ENCODE data around the gene EBF3. TPM values are rescaled to one million over a fixed set of nuclear protein-coding genes. Genes with fewer than 3 reads are reported as not detected.
A peak's percentile ranks its signal among the peaks of the same experiment; 100 is the strongest.

EBF3 gene
- total RNA-seq, 6 experiments from 2014 or later, result 0.12 TPM; not detected in 5

- peaks cover 0 to 10% (median 4%) of the 10 kb centered on the region in 4 donors for H3K9me3 ChIP-seq
- no peaks in the 10 kb centered on the region for H3K27me3 ChIP-seq
- no peaks in the 10 kb centered on the region for H3K4me1 ChIP-seq
- H3K4me3 ChIP-seq, result no peak overlapping the region
- H3K27ac ChIP-seq, result no peak overlapping the region
- DNase-seq (no peak), ATAC-seq (peak in 1 of 4 donors; percentile 19)
- intact Hi-C loops (cut with DNase I), result no loop called here
- WGBS (ENCODE audit: insufficient coverage, low coverage, low lambda C conversion rate, missing lambda C conversion rate), result 67% methylated on average over 9 of the region's 14 CpGs
- H3K36me3 ChIP-seq, result no peaks in the 10 kb centered on the region
- no peak for TF ChIP-seq POLR2A (IDR thresholded peaks at IDR 0.05)
- TF ChIP-seq, protein P1, sequence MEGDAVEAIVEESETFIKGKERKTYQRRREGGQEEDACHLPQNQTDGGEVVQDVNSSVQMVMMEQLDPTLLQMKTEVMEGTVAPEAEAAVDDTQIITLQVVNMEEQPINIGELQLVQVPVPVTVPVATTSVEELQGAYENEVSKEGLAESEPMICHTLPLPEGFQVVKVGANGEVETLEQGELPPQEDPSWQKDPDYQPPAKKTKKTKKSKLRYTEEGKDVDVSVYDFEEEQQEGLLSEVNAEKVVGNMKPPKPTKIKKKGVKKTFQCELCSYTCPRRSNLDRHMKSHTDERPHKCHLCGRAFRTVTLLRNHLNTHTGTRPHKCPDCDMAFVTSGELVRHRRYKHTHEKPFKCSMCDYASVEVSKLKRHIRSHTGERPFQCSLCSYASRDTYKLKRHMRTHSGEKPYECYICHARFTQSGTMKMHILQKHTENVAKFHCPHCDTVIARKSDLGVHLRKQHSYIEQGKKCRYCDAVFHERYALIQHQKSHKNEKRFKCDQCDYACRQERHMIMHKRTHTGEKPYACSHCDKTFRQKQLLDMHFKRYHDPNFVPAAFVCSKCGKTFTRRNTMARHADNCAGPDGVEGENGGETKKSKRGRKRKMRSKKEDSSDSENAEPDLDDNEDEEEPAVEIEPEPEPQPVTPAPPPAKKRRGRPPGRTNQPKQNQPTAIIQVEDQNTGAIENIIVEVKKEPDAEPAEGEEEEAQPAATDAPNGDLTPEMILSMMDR (IDR thresholded peaks at IDR 0.05), result no peak
Observed at GRCh38 chr10:129800796-129801340, 163.2 kb downstream of the EBF3 start.

GRCh38 chr10:129799942-129800341, 164.1 kb downstream of the EBF3 start:
- DNase-seq (no peak), ATAC-seq (no peak)
- 80% methylated on average over 1 of the region's 3 CpGs for WGBS (ENCODE audit: insufficient coverage, low coverage, low lambda C conversion rate, missing lambda C conversion rate)
- TF ChIP-seq, protein P1 (IDR thresholded peaks at IDR 0.05), result no peak
- no peak for TF ChIP-seq POLR2A (IDR thresholded peaks at IDR 0.05)
- H3K27ac ChIP-seq, result no peak overlapping the region
- no peak overlapping the region for H3K4me3 ChIP-seq
- H3K4me1 ChIP-seq, result no peaks in the 10 kb centered on the region
- no peaks in the 10 kb centered on the region for H3K27me3 ChIP-seq
- H3K9me3 ChIP-seq, result peaks cover 0 to 10% (median 4%) of the 10 kb centered on the region in 4 donors
- H3K36me3 ChIP-seq, result no peaks in the 10 kb centered on the region
- intact Hi-C loops (cut with DNase I), result no loop called here

GRCh38 chr10:129796710-129797420, 167.2 kb downstream of the EBF3 start:
- intact Hi-C loops (cut with DNase I), result no loop called here
- H3K36me3 ChIP-seq, result no peaks in the 10 kb centered on the region
- no peak overlapping the region for H3K27ac ChIP-seq
- TF ChIP-seq, protein P1 (IDR thresholded peaks at IDR 0.05), result no peak
- no peak for TF ChIP-seq POLR2A (IDR thresholded peaks at IDR 0.05)
- H3K27me3 ChIP-seq, result no peaks in the 10 kb centered on the region
- WGBS (ENCODE audit: insufficient coverage, low coverage, low lambda C conversion rate, missing lambda C conversion rate), result 60% methylated on average over 1 of the region's 14 CpGs
- ATAC-seq (no peak), DNase-seq (no peak)
- no peaks in the 10 kb centered on the region for H3K9me3 ChIP-seq
- no peak overlapping the region for H3K4me3 ChIP-seq
- no peaks in the 10 kb centered on the region for H3K4me1 ChIP-seq

DNA sequence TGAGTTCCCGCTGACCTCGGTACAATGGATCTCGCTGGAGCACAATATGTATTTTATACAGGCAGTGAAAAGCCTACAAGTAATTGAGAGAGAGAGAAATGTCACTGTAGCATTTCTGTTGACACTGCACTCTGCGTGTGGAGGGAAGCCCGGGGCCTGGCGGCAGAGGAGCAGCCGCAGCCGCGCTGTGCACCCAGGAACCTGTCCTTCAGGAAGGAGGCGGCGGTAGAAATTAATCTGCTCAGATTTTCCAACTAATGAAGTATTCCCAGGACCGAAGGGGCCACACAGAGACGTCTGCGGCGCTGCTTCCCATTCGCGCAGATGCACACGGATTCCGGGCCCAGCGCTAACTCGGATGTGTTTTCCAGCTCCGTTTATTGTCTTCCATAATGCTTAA, 170.1 kb downstream of the EBF3 start:
- Histone ChIP-seq H3K4me3 (no peak overlapping the region), H3K36me3 (no peaks in the 10 kb centered on the region), H3K9me3 (no peaks in the 10 kb centered on the region), H3K4me1 (no peaks in the 10 kb centered on the region), H3K27ac (no peak overlapping the region), H3K27me3 (no peaks in the 10 kb centered on the region)
- DNase-seq, result no peak
- ATAC-seq, result no peak
- intact Hi-C loops (cut with DNase I), result no loop called here
- 92% methylated on average over 17 of the region's 22 CpGs for WGBS (ENCODE audit: insufficient coverage, low coverage, low lambda C conversion rate, missing lambda C conversion rate)
- TF ChIP-seq, protein P1 (IDR thresholded peaks at IDR 0.05), result no peak
- TF ChIP-seq POLR2A (IDR thresholded peaks at IDR 0.05), result no peak
